GM21381 (cell line): ENCODE measurements around the gene C10orf67.
A peak's percentile ranks its signal among the peaks of the same experiment; 100 is the strongest.

Source experiments
- ATAC-seq: cut with Tn5 transposase; IDR thresholded peaks from one replicate; pipeline ENCODE4 v1.9.1; 2021; ENCODE audit warnings: mild to moderate bottlenecking, moderate library complexity; ENCODE audit not compliant: unreplicated experiment

The C10orf67 gene

DNA sequence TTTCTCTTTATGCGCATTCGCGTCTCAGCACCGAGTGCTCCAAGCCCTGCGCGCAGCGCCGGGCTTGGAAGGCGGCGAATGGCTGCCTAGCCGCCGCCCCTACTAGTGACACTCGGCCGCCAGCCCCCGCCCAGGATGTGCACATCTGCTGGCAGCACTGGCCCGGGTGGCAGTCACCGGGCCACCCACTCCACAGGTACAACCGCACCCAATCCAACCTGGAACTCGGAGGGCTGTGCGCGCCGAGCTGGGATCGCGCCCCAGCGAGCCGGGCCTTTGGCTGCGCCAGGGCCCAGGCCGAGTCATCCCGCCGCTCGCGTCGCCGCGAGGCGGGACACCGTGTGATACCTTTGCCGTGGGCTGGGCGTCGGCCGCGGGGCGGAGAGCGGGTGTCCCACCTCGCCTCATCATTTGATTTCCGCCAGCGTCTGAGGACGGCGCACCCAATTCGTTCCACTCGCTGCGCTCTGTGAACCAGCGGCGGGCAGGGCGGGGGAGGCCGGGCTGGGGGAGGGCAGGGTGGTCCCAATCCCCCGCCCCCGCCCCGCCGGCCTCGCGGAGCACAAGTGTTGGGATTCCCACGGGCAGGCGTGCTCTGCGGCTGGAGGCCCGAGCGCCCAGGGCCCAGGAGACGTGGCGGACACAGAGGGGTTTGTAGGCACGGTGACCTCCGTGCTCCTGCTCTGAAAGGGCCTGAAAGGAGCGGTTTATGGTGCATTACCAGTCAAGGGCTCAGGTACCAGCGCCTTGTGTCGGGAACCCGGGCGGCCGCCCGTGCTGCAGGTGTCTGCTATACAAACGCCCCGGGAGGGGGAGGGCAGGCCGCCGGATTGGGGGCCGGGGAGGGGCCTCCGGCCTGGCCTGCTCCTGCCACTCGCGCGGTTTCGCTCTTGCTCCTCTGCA lies 170.3 kb downstream of the C10orf67 start:
- no peak for ATAC-seq

GRCh38 chr10:23173214-23174073 lies 171.2 kb downstream of the C10orf67 start:
- ATAC-seq = no peak

GRCh38 chr10:23172429-23173213 lies 172.0 kb downstream of the C10orf67 start:
- no peak for ATAC-seq

GRCh38 chr10:23171232-23171876 lies 173.2 kb downstream of the C10orf67 start:
- no peak for ATAC-seq

DNA sequence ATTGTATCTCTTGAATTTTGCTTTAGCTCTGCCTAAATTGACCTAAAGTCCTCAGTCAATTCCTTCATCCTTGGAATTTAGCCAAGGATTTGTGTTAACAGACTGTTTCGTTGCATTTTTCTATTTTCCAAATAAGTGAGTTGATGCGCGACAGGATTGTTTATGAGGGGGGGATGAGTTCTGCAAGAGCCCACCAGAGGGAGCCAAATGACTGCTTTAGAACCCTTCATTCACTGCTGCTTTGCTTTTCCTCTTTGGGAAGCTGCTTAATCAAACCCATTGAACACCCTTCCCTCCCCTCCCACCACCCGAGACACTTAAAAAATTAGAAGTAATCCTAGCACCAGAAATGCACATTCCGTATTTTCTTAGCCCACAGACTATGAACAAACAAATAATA lies 186.2 kb downstream of the C10orf67 start:
- peak; percentile 71 for ATAC-seq

GRCh38 chr10:23157691-23158369 lies 186.8 kb downstream of the C10orf67 start:
- ATAC-seq = no peak

- ATAC-seq = no peak
Observed at GRCh38 chr10:23157239-23157681, 187.3 kb downstream of the C10orf67 start.

DNA sequence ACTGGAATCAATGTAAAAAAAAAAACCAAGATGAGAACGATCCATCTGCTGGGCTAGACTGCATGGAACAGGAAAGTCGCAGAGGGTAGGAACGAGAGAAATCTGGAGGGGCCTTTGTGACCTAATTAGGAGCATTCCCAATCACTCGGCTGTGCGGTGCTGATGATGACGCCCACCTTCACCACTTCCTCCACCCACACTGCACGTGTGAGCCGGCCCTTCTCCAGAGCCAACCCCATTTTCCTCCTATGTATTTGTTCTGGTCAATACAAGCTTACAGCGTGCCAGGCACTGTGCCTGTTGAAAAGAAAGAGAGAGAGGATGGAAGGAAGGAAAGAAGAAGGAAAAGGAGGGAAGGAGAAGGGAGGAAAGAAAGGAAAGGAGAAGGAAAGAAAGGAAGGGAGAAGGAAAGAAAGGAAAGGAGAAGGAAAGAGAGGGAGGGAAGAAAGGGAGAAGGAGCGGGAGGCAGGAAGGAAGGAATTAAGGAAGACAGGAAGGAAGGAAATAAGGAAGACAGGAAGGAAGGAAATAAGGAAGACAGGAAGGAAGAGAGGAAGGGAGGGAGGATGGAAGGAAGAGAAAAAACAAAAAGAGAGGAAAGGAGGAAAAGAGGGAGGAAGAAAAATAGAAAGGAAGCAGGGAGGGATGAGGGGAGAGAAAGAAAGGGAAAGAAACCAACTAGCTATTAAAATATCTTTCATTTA lies 188.0 kb downstream of the C10orf67 start:
- ATAC-seq = no peak

GRCh38 chr10:23155169-23155568 lies 189.4 kb downstream of the C10orf67 start:
- ATAC-seq = no peak
